Rectal smooth muscle tissue (tissue), 1 donor: ENCODE results near the gene UQCC2.

Experiments
- H3K27ac ChIP-seq: one replicate; pipeline ENCODE4 v1.7.0; 2013; ENCODE audit warnings: low read depth, low read length, inconsistent platforms
- H3K27me3 ChIP-seq: one replicate; pipeline ENCODE4 v1.7.0; 2013; ENCODE audit warnings: low read length; ENCODE audit not compliant: control insufficient read depth, insufficient read depth
- H3K36me3 ChIP-seq: one replicate; pipeline ENCODE4 v1.7.0; 2013; ENCODE audit warnings: low read length; ENCODE audit not compliant: control insufficient read depth, insufficient read depth
- H3K4me1 ChIP-seq: one replicate; pipeline ENCODE4 v1.7.0; 2013; ENCODE audit warnings: low read length; ENCODE audit not compliant: control insufficient read depth, insufficient read depth
- H3K4me3 ChIP-seq: one replicate; pipeline ENCODE4 v1.7.0; 2013; ENCODE audit warnings: low read length
- H3K9ac ChIP-seq: one replicate; pipeline ENCODE4 v1.7.0; 2013; ENCODE audit warnings: low read length

The UQCC2 gene

GRCh38 chr6:33719326-33719987 lies 8.0 kb upstream of the UQCC2 start:
- Histone ChIP-seq H3K36me3 (no peaks in the 10 kb centered on the region), H3K9ac (no peak overlapping the region), H3K27me3 (peaks cover 2% of the 10 kb centered on the region), H3K4me3 (no peak overlapping the region), H3K27ac (no peak overlapping the region), H3K4me1 (peaks cover 4% of the 10 kb centered on the region)

GRCh38 chr6:33718713-33719112 lies 7.2 kb upstream of the UQCC2 start:
- no peak overlapping the region for H3K9ac ChIP-seq
- H3K4me1 ChIP-seq = peaks cover 4% of the 10 kb centered on the region

GRCh38 chr6:33717934-33718455 lies 6.5 kb upstream of the UQCC2 start:
- H3K9ac ChIP-seq = no peak overlapping the region
- no peak overlapping the region for H3K4me3 ChIP-seq
- H3K36me3 ChIP-seq = no peaks in the 10 kb centered on the region
- no peaks in the 10 kb centered on the region for H3K27me3 ChIP-seq
- H3K27ac ChIP-seq = peak overlapping the region; percentile 53
- peaks cover 2% of the 10 kb centered on the region for H3K4me1 ChIP-seq

More at GRCh38 chr6:33718713-33719112, 7.2 kb upstream of the UQCC2 start:
- peak overlapping the region; percentile 53 for H3K27ac ChIP-seq
- H3K27me3 ChIP-seq = peaks cover 2% of the 10 kb centered on the region
- no peak overlapping the region for H3K4me3 ChIP-seq
- no peaks in the 10 kb centered on the region for H3K36me3 ChIP-seq

- Histone ChIP-seq H3K4me1 (peaks cover 2% of the 10 kb centered on the region), H3K27ac (peak overlapping the region; percentile 49), H3K4me3 (no peak overlapping the region), H3K27me3 (no peaks in the 10 kb centered on the region), H3K36me3 (no peaks in the 10 kb centered on the region), H3K9ac (no peak overlapping the region)
Measured at GRCh38 chr6:33716890-33717632, 5.6 kb upstream of the UQCC2 start.

- H3K27ac ChIP-seq = no peak overlapping the region
Measured at GRCh38 chr6:33716379-33716778, 4.9 kb upstream of the UQCC2 start.

GRCh38 chr6:33714385-33715040 lies 3.0 kb upstream of the UQCC2 start:
- H3K9ac ChIP-seq = no peak overlapping the region
- H3K36me3 ChIP-seq = no peaks in the 10 kb centered on the region
- H3K4me3 ChIP-seq = no peak overlapping the region
- H3K27ac ChIP-seq = no peak overlapping the region
- peaks cover 10% of the 10 kb centered on the region for H3K4me1 ChIP-seq
- H3K27me3 ChIP-seq = no peaks in the 10 kb centered on the region

More at GRCh38 chr6:33716379-33716778, 4.9 kb upstream of the UQCC2 start:
- Histone ChIP-seq H3K4me1 (peaks cover 5% of the 10 kb centered on the region), H3K27me3 (no peaks in the 10 kb centered on the region), H3K4me3 (no peak overlapping the region), H3K36me3 (no peaks in the 10 kb centered on the region), H3K9ac (no peak overlapping the region)

GRCh38 chr6:33713786-33714185 lies 2.3 kb upstream of the UQCC2 start:
- H3K27me3 ChIP-seq = no peaks in the 10 kb centered on the region
- no peak overlapping the region for H3K27ac ChIP-seq
- no peak overlapping the region for H3K9ac ChIP-seq
- H3K36me3 ChIP-seq = no peaks in the 10 kb centered on the region
- H3K4me1 ChIP-seq = peaks cover 10% of the 10 kb centered on the region
- no peak overlapping the region for H3K4me3 ChIP-seq

- H3K4me3 ChIP-seq = no peak overlapping the region
- no peak overlapping the region for H3K27ac ChIP-seq
- no peaks in the 10 kb centered on the region for H3K27me3 ChIP-seq
- peaks cover 10% of the 10 kb centered on the region for H3K4me1 ChIP-seq
- H3K36me3 ChIP-seq = no peaks in the 10 kb centered on the region
- H3K9ac ChIP-seq = no peak overlapping the region
Measured at GRCh38 chr6:33712914-33713313, 1.4 kb upstream of the UQCC2 start.

GRCh38 chr6:33710296-33711121 lies 991 bp downstream of the UQCC2 start:
- peak overlapping the region; percentile 2 for H3K9ac ChIP-seq
- H3K27ac ChIP-seq = no peak overlapping the region
- no peaks in the 10 kb centered on the region for H3K36me3 ChIP-seq
- H3K27me3 ChIP-seq = no peaks in the 10 kb centered on the region
- H3K4me1 ChIP-seq = peaks cover 8% of the 10 kb centered on the region
- peak overlapping the region; percentile 88 for H3K4me3 ChIP-seq

- Histone ChIP-seq H3K9ac (no peak overlapping the region), H3K4me1 (peaks cover 8% of the 10 kb centered on the region), H3K27me3 (no peaks in the 10 kb centered on the region), H3K4me3 (no peak overlapping the region), H3K27ac (no peak overlapping the region), H3K36me3 (no peaks in the 10 kb centered on the region)
Measured at GRCh38 chr6:33709605-33710295, 1.8 kb downstream of the UQCC2 start.

- Histone ChIP-seq H3K27ac (no peak overlapping the region), H3K36me3 (no peaks in the 10 kb centered on the region), H3K4me1 (peaks cover 8% of the 10 kb centered on the region), H3K27me3 (no peaks in the 10 kb centered on the region), H3K9ac (no peak overlapping the region), H3K4me3 (no peak overlapping the region)
Measured at GRCh38 chr6:33708516-33709204, 2.8 kb downstream of the UQCC2 start.
